HG02852 (cell line): Measurements from ENCODE around the gene PLAAT5.
"Not testable (repeated sequence)": the region's sequence is repeated elsewhere in the genome, so short reads cannot be mapped to it uniquely, and the experiment has no call there.

Source experiments
- ATAC-seq: cut with Tn5 transposase; IDR thresholded peaks from one replicate; pipeline ENCODE4 v1.9.1; 2021; ENCODE audit warnings: mild to moderate bottlenecking, moderate library complexity; ENCODE audit not compliant: unreplicated experiment

PLAAT5 gene, protein sequence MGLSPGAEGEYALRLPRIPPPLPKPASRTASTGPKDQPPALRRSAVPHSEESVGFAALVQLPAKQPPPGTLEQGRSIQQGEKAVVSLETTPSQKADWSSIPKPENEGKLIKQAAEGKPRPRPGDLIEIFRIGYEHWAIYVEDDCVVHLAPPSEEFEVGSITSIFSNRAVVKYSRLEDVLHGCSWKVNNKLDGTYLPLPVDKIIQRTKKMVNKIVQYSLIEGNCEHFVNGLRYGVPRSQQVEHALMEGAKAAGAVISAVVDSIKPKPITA

DNA sequence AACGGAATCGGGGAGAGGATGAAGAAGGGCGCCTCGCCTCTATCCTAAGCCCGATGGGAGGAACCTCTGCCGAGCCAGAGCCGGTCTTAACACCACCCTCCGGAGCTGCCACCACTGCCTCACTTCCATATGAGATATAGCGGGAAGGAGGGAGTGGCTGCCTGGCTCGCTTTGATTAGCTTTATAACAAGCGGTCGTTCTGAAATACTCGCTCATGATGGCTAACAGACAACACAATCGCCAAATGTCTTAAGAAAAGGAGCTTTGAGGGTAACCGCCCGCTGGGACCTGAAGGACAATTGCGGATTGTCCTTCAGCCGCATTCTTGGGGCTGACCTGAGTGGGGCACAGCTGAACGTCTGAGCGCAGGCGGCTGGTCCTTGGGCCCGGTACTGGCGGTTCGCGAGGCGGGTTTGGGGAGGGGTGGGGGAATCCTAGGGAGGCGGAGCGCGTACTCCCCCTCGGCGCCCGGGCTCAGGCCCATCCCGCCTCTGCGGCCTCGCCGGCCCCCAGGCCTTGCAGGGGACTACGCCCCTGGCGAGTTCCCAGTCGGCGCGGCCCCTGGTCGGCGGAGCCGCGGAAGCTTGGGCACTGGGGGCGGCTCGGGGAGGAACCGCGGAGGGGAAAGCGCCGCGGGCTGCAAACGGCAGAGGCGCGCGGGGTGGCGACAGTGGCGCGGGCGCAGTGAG is at the start of gene PLAAT5:
PLAAT5 (minus strand) TSS at position 617 of the 689 bp plus-strand sequence; CDS start at position 484, 133 bp downstream.
- ATAC-seq: no peak

- ATAC-seq: no peak
Measured at GRCh38 chr11:63537293-63538101, 46.5 kb upstream of the PLAAT5 start.

DNA sequence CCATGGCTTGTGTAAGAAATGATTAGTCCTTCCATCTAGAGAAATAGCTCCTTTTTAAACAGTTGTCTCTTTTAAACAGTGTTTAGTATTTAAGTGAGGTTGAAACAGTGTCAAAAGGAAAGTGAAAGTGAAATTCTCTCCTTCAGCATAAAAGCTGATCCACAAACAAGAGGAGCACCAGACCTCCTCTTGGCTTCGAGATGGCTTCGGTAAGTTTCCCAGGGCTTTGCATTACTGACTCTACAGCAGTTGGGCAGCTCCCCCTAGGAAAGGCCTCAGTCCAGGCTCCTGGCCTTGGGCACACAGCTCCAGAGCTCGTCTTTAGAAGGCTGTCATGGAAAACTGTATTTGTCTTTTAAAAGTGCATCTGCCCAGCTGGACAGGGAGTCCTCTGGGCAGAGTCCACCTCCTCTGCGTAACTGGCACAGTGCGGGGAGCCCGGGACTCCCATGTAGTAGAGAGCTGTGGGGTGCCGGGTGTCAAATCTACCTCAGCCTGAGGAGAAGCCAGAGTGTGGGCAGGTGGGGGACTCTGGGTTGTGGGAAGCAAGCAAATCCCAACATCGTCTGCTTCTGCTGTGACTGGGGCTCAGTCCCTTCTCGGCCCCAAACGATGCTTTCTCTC is 45.8 kb upstream of the PLAAT5 start, which contains the start of gene PLAAT4:
PLAAT4 (plus strand) TSS at position 140 of the 624 bp plus-strand sequence; CDS start at position 201, 61 bp downstream.
- no peak for ATAC-seq

GRCh38 chr11:63535734-63536133 is 44.8 kb upstream of the PLAAT5 start:
- no peak for ATAC-seq

DNA sequence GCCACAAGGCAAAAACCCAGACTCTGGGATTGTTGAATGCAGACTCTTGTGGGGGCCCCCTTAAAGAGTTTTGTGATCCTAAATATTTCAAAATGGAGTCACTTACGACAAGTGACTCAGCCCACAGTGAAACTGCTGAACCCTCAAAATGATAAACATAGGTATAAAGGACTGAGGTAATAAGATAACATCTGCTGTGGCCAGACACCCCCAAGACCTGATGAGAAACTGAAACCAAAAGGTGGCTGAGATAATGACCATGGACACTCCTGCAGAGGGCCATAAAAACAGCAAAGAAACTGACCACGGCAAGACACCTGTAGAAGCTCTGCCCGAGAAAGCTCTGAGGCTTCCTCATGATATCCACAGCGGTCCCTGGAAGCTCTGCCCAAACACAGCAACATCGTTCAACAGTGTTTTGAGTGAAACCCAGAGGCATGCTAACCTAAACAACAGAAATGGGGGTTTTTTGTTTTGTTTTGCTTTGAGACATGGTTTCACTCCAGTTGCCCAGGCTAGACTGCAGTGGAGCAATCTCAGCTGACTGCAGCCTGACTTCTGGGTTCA is 44.0 kb upstream of the PLAAT5 start:
- ATAC-seq: peak; percentile 55

DNA sequence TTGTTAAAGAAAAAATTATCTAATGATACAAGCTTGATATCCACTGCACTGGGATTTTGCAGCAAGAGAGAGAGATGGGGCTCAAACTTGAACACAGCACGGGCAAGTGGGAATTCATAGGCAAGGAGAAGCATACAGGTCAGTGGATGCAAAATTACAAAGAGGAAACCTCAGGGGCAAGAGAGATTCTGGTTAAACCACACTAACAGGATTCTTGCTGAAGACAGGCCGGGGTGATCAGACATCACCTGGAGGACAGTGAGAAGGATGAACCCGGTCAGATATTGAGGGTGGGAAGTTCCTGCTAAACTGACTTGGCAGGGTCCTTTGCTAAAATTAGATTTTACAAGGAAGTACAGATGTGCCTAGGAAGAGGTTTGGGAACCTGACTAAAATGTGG is 43.1 kb upstream of the PLAAT5 start:
- ATAC-seq: no peak

DNA sequence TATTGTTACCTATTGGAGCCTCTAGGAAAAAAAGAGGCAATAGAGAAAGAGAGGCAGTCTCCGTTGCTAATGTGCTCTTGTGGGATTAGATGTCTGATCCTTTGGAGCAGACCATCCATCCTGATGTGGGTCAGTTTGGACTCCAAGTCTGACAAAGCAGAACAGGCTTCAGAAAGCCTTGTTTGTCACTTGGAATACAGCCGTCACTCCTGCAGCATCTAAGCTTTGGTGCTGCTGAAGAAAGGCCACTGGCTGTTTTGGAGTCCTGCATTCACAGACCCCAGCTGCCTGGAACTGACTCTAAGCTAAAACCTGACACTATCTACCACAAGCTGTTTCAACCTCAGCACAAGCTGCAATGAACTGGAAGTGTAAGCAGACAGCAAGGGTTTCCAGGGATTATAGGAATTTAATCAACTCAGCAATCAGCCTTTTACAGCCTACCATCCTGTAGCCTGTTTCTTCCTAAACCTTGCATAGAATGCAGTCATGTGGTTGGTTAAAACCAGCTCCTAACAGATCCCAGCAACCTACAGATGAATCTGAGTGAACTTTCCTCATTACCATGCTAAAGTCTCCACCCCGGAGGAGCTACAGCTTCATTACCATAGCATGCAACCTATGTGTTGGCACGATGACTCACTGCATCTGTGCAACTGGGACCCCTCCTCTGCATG is 42.0 kb upstream of the PLAAT5 start:
- ATAC-seq: no peak

DNA sequence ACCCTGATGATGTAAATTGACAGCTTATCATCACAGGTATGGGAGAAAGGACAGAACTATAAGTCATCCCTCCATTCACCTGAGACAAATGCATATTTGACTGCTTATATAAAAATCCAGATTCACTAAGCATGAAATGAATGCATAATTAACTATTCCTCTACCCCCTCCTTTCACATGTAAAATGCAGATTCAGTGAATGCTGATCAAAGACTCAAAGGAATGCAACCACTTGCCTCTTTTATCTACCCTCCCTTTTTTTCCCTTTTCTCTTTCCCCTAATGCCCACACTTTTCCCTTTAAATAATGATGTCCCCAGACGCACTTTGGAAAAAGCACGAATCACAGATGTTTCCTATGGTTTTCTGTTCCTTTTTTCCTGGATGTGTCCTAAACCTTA is 41.1 kb upstream of the PLAAT5 start:
- ATAC-seq: no peak

DNA sequence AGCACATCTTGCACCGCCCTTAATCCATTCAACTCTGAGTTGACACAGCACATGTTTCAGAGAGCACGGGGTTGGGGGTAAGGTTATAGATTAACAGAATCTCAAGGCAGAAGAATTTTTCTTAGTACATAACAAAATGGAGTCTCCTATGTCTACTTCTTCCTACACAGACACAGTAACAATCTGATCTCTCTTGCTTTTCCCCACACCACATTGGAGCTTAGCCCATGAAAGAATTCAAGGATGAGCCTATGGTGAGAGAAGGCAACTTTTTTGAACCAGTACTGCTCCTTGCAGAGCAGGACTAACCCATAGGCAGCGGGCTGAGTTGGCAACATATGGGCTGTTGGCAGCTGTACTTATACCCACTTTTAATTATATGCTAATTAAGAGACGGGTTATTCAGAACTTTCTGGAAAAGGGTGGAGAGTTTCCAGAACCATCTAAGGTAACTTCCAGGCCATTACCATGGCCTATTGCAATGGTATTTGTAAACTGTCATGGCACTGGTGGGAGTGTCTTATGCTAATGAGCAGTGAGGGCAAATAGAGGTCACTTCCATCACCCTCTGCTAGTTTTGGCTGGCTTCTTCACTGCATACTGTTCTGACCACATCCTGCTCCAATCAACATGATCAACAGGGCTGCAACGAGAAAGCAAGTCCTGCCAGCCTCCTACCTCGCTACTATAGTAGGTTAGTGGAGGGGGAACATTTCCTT is 40.3 kb upstream of the PLAAT5 start:
- not testable (repeated sequence) for ATAC-seq

DNA sequence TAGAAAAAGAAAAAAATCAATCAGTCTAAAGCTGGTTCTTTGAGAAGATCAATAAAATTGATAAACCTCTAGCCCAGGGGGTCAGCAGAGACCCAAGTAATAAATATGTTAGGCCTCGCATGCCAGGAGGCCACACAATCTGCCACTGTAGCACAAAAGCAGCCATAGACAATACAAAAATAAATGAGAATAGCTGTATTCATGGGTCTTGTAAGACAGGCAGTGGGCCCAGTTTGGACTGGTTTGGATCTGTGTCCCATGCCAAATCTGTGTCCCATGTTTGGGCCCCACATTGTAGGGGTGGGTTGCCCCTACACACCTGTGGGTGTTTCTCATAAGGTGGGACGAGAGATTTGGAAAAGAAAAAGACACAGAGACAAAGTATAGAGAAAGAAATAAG is 39.1 kb upstream of the PLAAT5 start:
- no peak for ATAC-seq

DNA sequence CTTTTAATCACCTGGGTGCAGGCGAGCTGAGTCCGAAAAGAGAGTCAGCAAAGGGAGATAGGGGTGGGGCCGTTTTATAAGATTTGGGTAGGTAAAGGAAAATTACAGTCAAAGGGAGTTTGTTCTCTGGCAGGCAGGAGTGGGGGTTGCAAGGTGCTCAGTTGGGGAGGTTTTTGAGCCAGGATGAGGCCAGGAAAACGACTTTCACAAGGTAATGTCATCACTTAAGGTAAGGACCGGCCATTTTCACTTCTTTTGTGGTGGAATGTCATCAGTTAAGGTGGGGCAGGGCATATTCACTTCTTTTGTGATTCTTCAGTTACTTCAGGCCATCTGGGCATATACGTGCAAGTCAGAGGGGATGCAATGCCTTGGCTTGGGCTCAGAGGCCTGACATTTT is 38.4 kb upstream of the PLAAT5 start:
- not testable (repeated sequence) for ATAC-seq

DNA sequence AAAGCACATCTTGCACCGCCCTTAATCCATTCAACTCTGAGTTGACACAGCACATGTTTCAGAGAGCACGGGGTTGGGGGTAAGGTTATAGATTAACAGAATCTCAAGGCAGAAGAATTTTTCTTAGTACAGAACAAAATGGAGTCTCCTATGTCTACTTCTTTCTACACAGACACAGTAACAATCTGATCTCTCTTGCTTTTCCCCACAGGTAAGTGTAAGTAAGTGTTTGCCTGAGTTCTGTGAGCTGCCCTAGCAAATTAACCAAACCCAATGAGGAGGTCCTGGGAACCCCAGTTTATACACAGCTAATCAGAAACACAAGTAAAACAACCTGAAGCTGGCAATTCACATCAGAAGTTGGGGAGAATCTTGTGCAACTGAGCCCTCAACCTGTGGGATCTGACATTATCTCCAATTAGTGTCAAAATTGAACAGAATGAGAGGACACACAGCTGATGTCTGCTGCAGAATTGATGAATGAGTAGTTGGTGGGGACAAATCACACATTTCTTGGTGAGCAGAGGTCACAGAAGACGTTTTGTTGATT is 37.8 kb upstream of the PLAAT5 start:
- ATAC-seq: not testable (repeated sequence)

- ATAC-seq: not testable (repeated sequence)
Measured at GRCh38 chr11:63528156-63528555, 37.2 kb upstream of the PLAAT5 start.

DNA sequence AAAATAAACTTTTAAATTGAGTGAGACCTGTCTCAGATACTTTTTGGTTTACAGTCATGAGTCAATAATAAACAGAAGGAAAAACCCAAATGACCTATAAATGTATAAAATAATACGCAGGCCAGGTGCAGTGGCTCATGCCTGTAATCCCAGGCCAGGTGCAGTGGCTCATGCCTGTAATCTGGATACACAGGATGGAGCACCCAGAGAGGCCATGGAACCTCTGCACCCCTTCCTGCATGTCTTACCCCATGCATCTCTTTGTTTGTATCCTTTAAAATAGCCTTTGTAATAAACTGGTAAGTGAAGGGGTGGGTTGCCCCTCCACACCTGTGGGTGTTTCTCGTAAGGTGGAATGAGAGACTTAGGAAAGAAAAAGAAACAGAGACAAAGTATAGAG is 36.7 kb upstream of the PLAAT5 start:
- no peak for ATAC-seq

- ATAC-seq: no peak
Measured at GRCh38 chr11:63523151-63523550, 32.2 kb upstream of the PLAAT5 start.

DNA sequence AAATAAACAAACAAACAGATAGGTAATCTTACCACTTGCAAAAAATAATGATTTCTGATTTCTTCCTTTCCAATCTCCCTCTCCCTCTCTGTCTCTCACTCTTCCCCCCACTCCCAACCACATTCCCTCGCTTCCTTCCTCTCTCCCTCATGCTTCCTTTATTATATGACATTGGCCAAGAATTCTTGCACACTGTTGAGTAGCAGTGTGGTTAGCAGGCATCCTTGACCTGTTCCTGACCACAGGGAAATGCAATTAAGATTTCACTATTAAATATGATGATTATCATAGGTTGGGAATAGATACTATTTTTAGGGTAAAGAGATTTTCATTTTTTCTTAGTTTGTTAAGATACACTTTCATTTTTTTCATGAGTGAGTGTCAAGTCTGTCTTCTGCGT is 30.9 kb upstream of the PLAAT5 start:
- no peak for ATAC-seq

DNA sequence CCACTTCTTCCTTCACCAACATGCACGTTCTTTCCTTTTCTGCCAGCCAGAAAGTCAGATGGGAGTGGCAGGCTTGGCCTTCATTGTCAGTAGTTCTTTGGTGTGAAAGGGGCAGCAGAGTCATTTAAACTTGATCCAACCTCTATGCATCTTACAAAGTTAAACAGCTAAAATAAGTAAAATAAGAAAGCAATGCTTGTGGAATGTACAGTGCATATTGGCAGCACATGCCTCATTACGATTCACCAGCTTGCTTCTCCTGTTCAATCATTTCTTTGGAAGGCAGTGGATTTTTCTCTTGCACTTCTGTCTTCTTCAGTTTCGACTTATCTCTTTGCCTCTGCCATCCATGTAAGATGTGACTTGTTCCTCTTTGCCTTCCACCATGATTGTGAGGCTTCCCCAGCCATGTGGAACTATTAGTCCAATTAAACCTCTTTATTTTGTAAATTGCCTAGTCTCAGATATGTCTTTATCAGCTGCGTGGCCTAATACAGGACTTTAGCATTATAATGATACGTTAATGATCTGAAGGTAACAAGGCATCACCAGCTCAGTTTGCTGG is 29.7 kb upstream of the PLAAT5 start:
- no peak for ATAC-seq

- no peak for ATAC-seq
Measured at GRCh38 chr11:63518548-63518947, 27.6 kb upstream of the PLAAT5 start.

- no peak for ATAC-seq
Measured at GRCh38 chr11:63517156-63517555, 26.2 kb upstream of the PLAAT5 start.
